CD4-positive, alpha-beta memory T cell (primary cell): ENCODE results near the gene GPN2. TPM values are rescaled to one million over a fixed set of nuclear protein-coding genes. Genes with fewer than 3 reads are reported as not detected.
A peak's percentile ranks its signal among the peaks of the same experiment; 100 is the strongest.
"Not testable (repeated sequence)": the region's sequence is repeated elsewhere in the genome, so short reads cannot be mapped to it uniquely, and the experiment has no call there.

Experiments
- CTCF ChIA-PET: fragments of 350-600 bp; sonication (Branson Sonifier 250); formaldehyde crosslinking; loops from one replicate; lab custom pipeline; 2021; ENCODE audit warnings: inconsistent platforms; ENCODE audit not compliant: partially characterized antibody; lab: Charles Lee
- POLR2A ChIA-PET: fragments of 350-600 bp; sonication (Branson Sonifier 250); formaldehyde crosslinking; loops from one replicate; lab custom pipeline; 2021; ENCODE audit not compliant: partially characterized antibody; lab: Charles Lee
- DNase-seq, 5 donors: peaks; one replicate each; pipeline versions ENCODE4 v3.0.0 to v3.0.0-alpha.2; 2020 to 2022; ENCODE audit warnings: mixed read lengths in 1 of 5
- H3K27ac ChIP-seq: one replicate; pipeline ENCODE4 v1.7.0; 2013; ENCODE audit warnings: low read depth, low read length
- H3K27me3 ChIP-seq: 2 replicates; pipeline ENCODE4 v1.7.0; 2013; ENCODE audit warnings: mild to moderate bottlenecking, low read length, moderate library complexity; ENCODE audit not compliant: insufficient read depth
- H3K36me3 ChIP-seq: 2 replicates; pipeline ENCODE4 v1.7.0; 2013; ENCODE audit warnings: mild to moderate bottlenecking, low read length, moderate library complexity; ENCODE audit not compliant: insufficient read depth
- H3K4me1 ChIP-seq: 2 replicates; pipeline ENCODE4 v1.7.0; 2013; ENCODE audit warnings: mild to moderate bottlenecking, low read length, moderate library complexity; ENCODE audit not compliant: insufficient read depth
- H3K4me3 ChIP-seq, 2 donors: one replicate each; pipeline ENCODE4 v1.7.0; 2013; ENCODE audit warnings: low read length in 2 of 2, mild to moderate bottlenecking in 1 of 2
- H3K9me3 ChIP-seq, 2 donors: one replicate each; pipeline ENCODE4 v1.7.0; 2013; ENCODE audit warnings: low read length in 2 of 2, control low read depth in 1 of 2; ENCODE audit not compliant: control insufficient read depth in 1 of 2
- H3K27ac Mint-ChIP-seq, 7 donors: one replicate each; pipeline ENCODE4 v1.8.0; 2020 to 2021; ENCODE audit warnings: mixed read lengths in 7 of 7, mild to moderate bottlenecking in 6 of 7, inconsistent platforms in 3 of 7, moderate library complexity in 3 of 7
- H3K27me3 Mint-ChIP-seq, 2 donors: one replicate each; pipeline ENCODE4 v1.8.0; 2020 to 2021; ENCODE audit warnings: mixed read lengths in 2 of 2
- H3K36me3 Mint-ChIP-seq, 2 donors: one replicate each; pipeline ENCODE4 v1.8.0; 2020 to 2021; ENCODE audit warnings: mixed read lengths in 2 of 2, inconsistent platforms in 1 of 2, mild to moderate bottlenecking in 1 of 2
- H3K4me1 Mint-ChIP-seq, 4 donors: one replicate each; pipeline ENCODE4 v1.8.0; 2020 to 2021; ENCODE audit warnings: mixed read lengths in 4 of 4, mild to moderate bottlenecking in 1 of 4
- H3K4me3 Mint-ChIP-seq, 8 donors: one replicate each; pipeline ENCODE4 v1.8.0; 2020 to 2021; ENCODE audit warnings: mixed read lengths in 8 of 8, mild to moderate bottlenecking in 7 of 8, moderate library complexity in 6 of 8, inconsistent platforms in 3 of 8
- H3K9me3 Mint-ChIP-seq, 8 donors: one replicate each; pipeline ENCODE4 v1.8.0; 2020 to 2021; ENCODE audit warnings: mixed read lengths in 8 of 8, mild to moderate bottlenecking in 5 of 8, inconsistent platforms in 3 of 8, moderate library complexity in 1 of 8
- intact Hi-C: fragments of 100-400 bp; cut with micrococcal nuclease; formaldehyde crosslinking; loops from one replicate; pipeline ENCODE4 v1.15.1; 2023
- polyA plus RNA-seq, 2 donors: library from polyadenylated mRNA; unstranded; fragments of 300-500 nt; fragmentation: Illumina TruSeq; gene quantifications; one replicate each; pipeline ENCODE4 v1.2.3, GENCODE V29; 2021
- total RNA-seq, 2 experiments: library from RNA; stranded (reverse); gene quantifications; one replicate each; pipeline ENCODE4 v1.2.3, GENCODE V29; 2021

The GPN2 gene
- total and polyA plus RNA-seq, 4 experiments from 2014 or later, result 15.3 to 38.0 (median 27.9) TPM

- intact Hi-C loops, H3K9me3 Mint-ChIP-seq, H3K4me3 ChIP-seq, H3K27me3 ChIP-seq, DNase-seq, H3K27me3 Mint-ChIP-seq, H3K9me3 ChIP-seq: not testable (repeated sequence)
- H3K36me3 ChIP-seq, result peaks cover 33% of the 10 kb centered on the region
- ChIA-PET POLR2A (interaction anchor here (1.0 to 2.6 kb wide), 4 partner anchors 9 to 145 kb away, joined by 3 to 9 read pairs (median 6); no protein-coding TSS in a partner anchor), CTCF (interaction anchor here (0.9 to 10.7 kb wide), 4 partner anchors 13 to 38 kb away, joined by 3 to 184 read pairs (median 4); partner anchors contain the start of gene ZDHHC18)
- Mint-ChIP-seq H3K4me1 (peaks cover 35 to 57% (median 46%) of the 10 kb centered on the region in 4 donors), H3K27ac (peak overlapping the region in 6 of 7 donors; percentile 83 to 97 (median 94)), H3K36me3 (peaks cover 30 to 62% of the 10 kb centered on the region in 2 donors), H3K4me3 (peak overlapping the region in 1 of 8 donors; percentile 30)
- H3K27ac ChIP-seq, result peak overlapping the region; percentile 90
- peaks cover 50% of the 10 kb centered on the region for H3K4me1 ChIP-seq
These were observed 52.4 kb downstream of the GPN2 start for GRCh38 chr1:26837665-26838064.

- Mint-ChIP-seq H3K9me3 (no peaks in the 10 kb centered on the region), H3K4me1 (peaks cover 60 to 87% (median 73%) of the 10 kb centered on the region in 4 donors)
These were observed 56.4 kb downstream of the GPN2 start for GRCh38 chr1:26833432-26834405.

GRCh38 chr1:26832249-26832960 lies 57.7 kb downstream of the GPN2 start:
- no peaks in the 10 kb centered on the region for H3K27me3 ChIP-seq
- H3K4me3 ChIP-seq, result no peak overlapping the region
- peak overlapping the region; percentile 97 for H3K27ac ChIP-seq
- H3K9me3 Mint-ChIP-seq, result no peaks in the 10 kb centered on the region
- peaks cover 24 to 58% of the 10 kb centered on the region in 2 donors for H3K36me3 Mint-ChIP-seq
- DNase-seq, result no peak
- H3K27ac Mint-ChIP-seq, result peak overlapping the region; percentile 98 to 100 (median 100)
- H3K36me3 ChIP-seq, result peaks cover 24% of the 10 kb centered on the region
- ChIA-PET CTCF (interaction anchor here (1.2 to 10.7 kb wide), 12 partner anchors 10 to 332 kb away, joined by 3 to 184 read pairs (median 15); partner anchors contain the start of gene ZDHHC18), POLR2A (interaction anchor here (0.9 to 7.1 kb wide), 15 partner anchors 8 to 402 kb away, joined by 3 to 55 read pairs (median 8); partner anchors contain the start of genes GPATCH3, PIGV and WDTC1)
- no peaks in the 10 kb centered on the region for H3K27me3 Mint-ChIP-seq
- no peaks in the 10 kb centered on the region for H3K9me3 ChIP-seq
- H3K4me1 ChIP-seq, result peaks cover 75% of the 10 kb centered on the region
- peak overlapping the region in 7 of 8 donors; percentile 31 to 92 (median 85) for H3K4me3 Mint-ChIP-seq
- H3K4me1 Mint-ChIP-seq, result peaks cover 64 to 87% (median 74%) of the 10 kb centered on the region in 4 donors
- intact Hi-C loops, result loop anchor here (2.0 kb wide), 1 partner anchor 44 kb away; no protein-coding TSS in a partner anchor

More at GRCh38 chr1:26833432-26834405, 56.4 kb downstream of the GPN2 start:
- ChIA-PET POLR2A (interaction anchor here (0.7 to 7.1 kb wide), 22 partner anchors 9 to 456 kb away, joined by 3 to 55 read pairs (median 6); partner anchors contain the start of genes GPATCH3, GPN2, HMGN2 and PIGV), CTCF (interaction anchor here (0.5 to 10.7 kb wide), 33 partner anchors 8 to 363 kb away, joined by 3 to 184 read pairs (median 4); partner anchors contain the start of genes GPN2 and ZDHHC18)
- peak; percentile 89 to 98 (median 94) for DNase-seq
- Mint-ChIP-seq H3K36me3 (peaks cover 32 to 65% of the 10 kb centered on the region in 2 donors), H3K27ac (peak overlapping the region; percentile 98 to 100 (median 100)), H3K4me3 (peak overlapping the region; percentile 74 to 92 (median 85)), H3K27me3 (no peaks in the 10 kb centered on the region)
- peaks cover 24% of the 10 kb centered on the region for H3K36me3 ChIP-seq
- no peaks in the 10 kb centered on the region for H3K9me3 ChIP-seq
- H3K27ac ChIP-seq, result peak overlapping the region; percentile 97
- intact Hi-C loops, result loop anchor here (1.0 to 2.0 kb wide), 5 partner anchors 13 to 231 kb away; no protein-coding TSS in a partner anchor
- peak overlapping the region in 1 of 2 donors; percentile 23 for H3K4me3 ChIP-seq
- peaks cover 74% of the 10 kb centered on the region for H3K4me1 ChIP-seq
- no peaks in the 10 kb centered on the region for H3K27me3 ChIP-seq

- POLR2A ChIA-PET, result interaction anchor here (1.3 to 7.1 kb wide), 9 partner anchors 7 to 331 kb away, joined by 3 to 55 read pairs (median 19); partner anchors contain the start of gene PIGV
- Mint-ChIP-seq H3K27ac (peak overlapping the region; percentile 98 to 100 (median 100)), H3K36me3 (peaks cover 24 to 60% of the 10 kb centered on the region in 2 donors), H3K9me3 (no peaks in the 10 kb centered on the region), H3K4me1 (peaks cover 65 to 91% (median 76%) of the 10 kb centered on the region in 4 donors), H3K4me3 (peak overlapping the region in 7 of 8 donors; percentile 6 to 98 (median 32)), H3K27me3 (no peaks in the 10 kb centered on the region)
- Histone ChIP-seq H3K9me3 (no peaks in the 10 kb centered on the region), H3K27ac (peak overlapping the region; percentile 97), H3K36me3 (peaks cover 24% of the 10 kb centered on the region), H3K27me3 (no peaks in the 10 kb centered on the region), H3K4me1 (peaks cover 77% of the 10 kb centered on the region), H3K4me3 (no peak overlapping the region)
- intact Hi-C loops, result loop anchor here (2.0 kb wide), 1 partner anchor 43 kb away; no protein-coding TSS in a partner anchor
- DNase-seq, result peak in 2 of 5 donors; percentile 47 to 68
- CTCF ChIA-PET, result interaction anchor here (1.6 to 10.7 kb wide), 8 partner anchors 9 to 332 kb away, joined by 4 to 184 read pairs (median 26); partner anchors contain the start of gene ZDHHC18
These were observed 58.4 kb downstream of the GPN2 start for GRCh38 chr1:26831546-26832248.

GRCh38 chr1:26831059-26831458 lies 59.0 kb downstream of the GPN2 start:
- POLR2A ChIA-PET, result interaction anchor here (1.1 to 7.1 kb wide), 4 partner anchors 10 to 44 kb away, joined by 3 to 55 read pairs (median 16); partner anchors contain the start of gene PIGV
- H3K27ac ChIP-seq, result peak overlapping the region; percentile 97

More at GRCh38 chr1:26831059-26831458, 59.0 kb downstream of the GPN2 start:
- peaks cover 0 to 2% (median 0%) of the 10 kb centered on the region in 8 donors for H3K9me3 Mint-ChIP-seq
- peak overlapping the region; percentile 98 to 100 (median 100) for H3K27ac Mint-ChIP-seq
- intact Hi-C loops, result no loop called here
- H3K9me3 ChIP-seq, result no peaks in the 10 kb centered on the region
- H3K27me3 Mint-ChIP-seq, result no peaks in the 10 kb centered on the region
- peaks cover 21 to 61% of the 10 kb centered on the region in 2 donors for H3K36me3 Mint-ChIP-seq
- no peak for DNase-seq
- no peaks in the 10 kb centered on the region for H3K27me3 ChIP-seq
- peaks cover 79% of the 10 kb centered on the region for H3K4me1 ChIP-seq
- H3K36me3 ChIP-seq, result peaks cover 21% of the 10 kb centered on the region
- H3K4me3 ChIP-seq, result no peak overlapping the region
- CTCF ChIA-PET, result interaction anchor here (1.1 to 10.7 kb wide), 5 partner anchors 8 to 41 kb away, joined by 12 to 184 read pairs (median 31); partner anchors contain the start of gene ZDHHC18
- peaks cover 65 to 91% (median 78%) of the 10 kb centered on the region in 4 donors for H3K4me1 Mint-ChIP-seq
- H3K4me3 Mint-ChIP-seq, result peak overlapping the region in 6 of 8 donors; percentile 6 to 98 (median 52)
